ENCODE data around the gene CACNB4.

CACNB4 gene

GRCh38 chr2:151907286-151908203, 191.3 kb downstream of the CACNB4 start:
- TF ChIP-seq, protein P1, sequence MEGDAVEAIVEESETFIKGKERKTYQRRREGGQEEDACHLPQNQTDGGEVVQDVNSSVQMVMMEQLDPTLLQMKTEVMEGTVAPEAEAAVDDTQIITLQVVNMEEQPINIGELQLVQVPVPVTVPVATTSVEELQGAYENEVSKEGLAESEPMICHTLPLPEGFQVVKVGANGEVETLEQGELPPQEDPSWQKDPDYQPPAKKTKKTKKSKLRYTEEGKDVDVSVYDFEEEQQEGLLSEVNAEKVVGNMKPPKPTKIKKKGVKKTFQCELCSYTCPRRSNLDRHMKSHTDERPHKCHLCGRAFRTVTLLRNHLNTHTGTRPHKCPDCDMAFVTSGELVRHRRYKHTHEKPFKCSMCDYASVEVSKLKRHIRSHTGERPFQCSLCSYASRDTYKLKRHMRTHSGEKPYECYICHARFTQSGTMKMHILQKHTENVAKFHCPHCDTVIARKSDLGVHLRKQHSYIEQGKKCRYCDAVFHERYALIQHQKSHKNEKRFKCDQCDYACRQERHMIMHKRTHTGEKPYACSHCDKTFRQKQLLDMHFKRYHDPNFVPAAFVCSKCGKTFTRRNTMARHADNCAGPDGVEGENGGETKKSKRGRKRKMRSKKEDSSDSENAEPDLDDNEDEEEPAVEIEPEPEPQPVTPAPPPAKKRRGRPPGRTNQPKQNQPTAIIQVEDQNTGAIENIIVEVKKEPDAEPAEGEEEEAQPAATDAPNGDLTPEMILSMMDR (IDR thresholded peaks at IDR 0.05; ENCODE audit: low read depth, low read length) = no peak
- no peak overlapping the region for H3K4me3 ChIP-seq (ENCODE audit: low read depth, low read length)

DNA sequence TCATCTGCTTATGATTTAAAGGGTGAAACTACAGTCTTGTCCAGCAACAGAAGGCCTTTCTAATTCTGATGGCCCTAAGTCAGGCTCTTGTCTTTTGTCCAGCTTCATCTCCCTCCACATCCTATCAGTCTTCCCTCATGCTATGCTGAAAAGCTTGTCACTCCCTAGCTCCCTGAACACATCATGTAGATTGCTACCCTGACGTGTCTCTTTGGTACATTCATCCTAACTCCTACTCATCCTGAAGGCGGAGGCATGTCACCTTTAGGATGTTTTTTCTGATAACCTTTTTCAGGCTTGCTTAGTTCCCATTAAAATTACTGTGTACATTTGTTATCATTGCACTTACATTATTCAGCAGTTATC, 192.2 kb downstream of the CACNB4 start:
- TF ChIP-seq, protein P1 (IDR thresholded peaks at IDR 0.05; ENCODE audit: low read depth, low read length) = no peak
- no peak overlapping the region for H3K4me3 ChIP-seq (ENCODE audit: low read depth, low read length)

DNA sequence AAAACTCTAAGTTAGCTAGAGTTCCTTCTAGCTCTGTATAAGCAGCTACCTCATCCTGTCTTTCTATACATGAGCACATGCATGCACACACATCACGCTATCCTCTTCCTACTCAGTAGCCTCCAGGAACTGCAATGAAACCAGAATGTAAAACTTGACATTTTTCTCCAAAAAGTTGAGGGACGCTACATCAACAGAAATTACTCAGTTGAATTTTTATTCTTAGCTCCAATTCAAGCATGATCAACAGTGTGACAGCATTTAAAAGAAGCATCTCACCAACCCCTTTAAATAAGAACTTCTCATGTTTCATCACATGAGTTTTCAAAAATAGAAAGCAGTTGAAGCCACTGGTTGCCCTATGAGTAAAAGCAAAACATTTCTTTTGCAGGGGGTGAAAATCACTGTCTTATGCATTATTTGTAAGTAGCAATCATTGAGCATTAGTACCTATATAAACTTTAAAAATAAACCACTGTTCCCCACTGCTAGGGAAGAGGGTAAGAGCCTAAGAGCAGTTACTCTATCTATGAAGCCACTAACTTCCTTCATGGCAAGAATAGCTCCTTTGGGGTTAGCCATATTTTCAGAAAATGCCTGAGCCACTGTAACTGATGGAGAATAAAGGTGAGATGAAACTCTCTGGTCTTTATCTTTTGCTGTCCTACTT, 192.7 kb downstream of the CACNB4 start:
- TF ChIP-seq, protein P1 (IDR thresholded peaks at IDR 0.05; ENCODE audit: low read depth, low read length) = no peak
- no peak overlapping the region for H3K4me3 ChIP-seq (ENCODE audit: low read depth, low read length)

DNA sequence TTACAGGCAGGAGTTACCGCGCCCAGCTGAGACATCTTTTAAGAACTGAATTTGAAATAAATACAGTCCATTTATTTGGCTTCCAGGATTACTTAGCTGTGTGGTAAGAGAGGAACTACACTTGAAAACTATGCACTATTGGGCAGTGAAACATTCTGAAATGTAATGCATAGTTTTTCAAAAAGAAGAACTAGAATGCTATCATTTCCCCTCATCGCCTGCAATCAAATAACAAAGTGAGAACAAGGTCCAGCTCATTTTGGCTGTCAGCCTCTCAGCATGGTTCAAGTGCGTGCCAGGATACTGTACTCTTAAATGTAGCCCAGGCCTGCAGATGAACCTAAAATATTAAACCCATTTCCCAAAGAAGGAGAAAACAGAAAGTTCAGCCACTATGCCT, 194.0 kb downstream of the CACNB4 start:
- no peak overlapping the region for H3K4me3 ChIP-seq (ENCODE audit: low read depth, low read length)
- TF ChIP-seq, protein P1 (IDR thresholded peaks at IDR 0.05; ENCODE audit: low read depth, low read length) = no peak

GRCh38 chr2:151904021-151904420, 194.8 kb downstream of the CACNB4 start:
- TF ChIP-seq, protein P1 (IDR thresholded peaks at IDR 0.05; ENCODE audit: low read depth, low read length) = no peak
- no peak overlapping the region for H3K4me3 ChIP-seq (ENCODE audit: low read depth, low read length)

- no peak overlapping the region for H3K4me3 ChIP-seq (ENCODE audit: low read depth, low read length)
- TF ChIP-seq, protein P1 (IDR thresholded peaks at IDR 0.05; ENCODE audit: low read depth, low read length) = no peak
These were observed 196.0 kb downstream of the CACNB4 start for GRCh38 chr2:151902829-151903228.

GRCh38 chr2:151900331-151900730, 198.5 kb downstream of the CACNB4 start:
- TF ChIP-seq, protein P1 (IDR thresholded peaks at IDR 0.05; ENCODE audit: low read depth, low read length) = no peak
- no peak overlapping the region for H3K4me3 ChIP-seq (ENCODE audit: low read depth, low read length)
